NCI-H2107 (cell line): ENCODE measurements around the gene METTL24.

Experiments
- DNase-seq: peaks from one replicate; lab custom pipeline; 2025; lab: John Stamatoyannopoulos, UW

Gene METTL24

DNA sequence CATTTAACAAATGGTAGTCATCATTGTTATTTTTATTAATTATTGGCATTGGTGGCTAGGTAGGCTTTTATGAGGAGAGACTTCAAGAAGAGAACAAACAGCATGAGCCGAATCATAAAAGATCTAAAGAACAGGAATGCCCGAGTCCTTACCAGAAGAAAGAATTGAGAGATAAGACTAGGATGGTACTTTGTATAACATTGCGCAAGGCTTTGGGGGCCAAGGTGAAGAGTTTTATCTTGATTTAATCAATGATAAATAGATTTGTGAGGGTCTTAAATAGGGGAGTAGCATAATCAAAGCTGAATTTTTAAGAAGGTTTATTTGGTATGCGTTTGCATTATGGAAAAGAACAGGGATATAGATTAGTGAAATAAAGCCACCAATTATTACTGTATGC is 162.5 kb downstream of the METTL24 start:
- DNase-seq: no peak
